GM10847 (cell line): ENCODE measurements around the gene SLC45A1.

ENCODE experiments used
- POLR2A ChIP-seq: IDR thresholded peaks from 2 replicates; pipeline ENCODE4 v1.6.1; 2011; ENCODE audit not compliant: insufficient read length; ENCODE audit errors: extremely low read depth

Gene SLC45A1

GRCh38 chr1:8302081-8302956 lies 15.6 kb upstream of the SLC45A1 start:
- no peak for TF ChIP-seq POLR2A

GRCh38 chr1:8303141-8303540 lies 14.8 kb upstream of the SLC45A1 start:
- TF ChIP-seq POLR2A, result no peak

DNA sequence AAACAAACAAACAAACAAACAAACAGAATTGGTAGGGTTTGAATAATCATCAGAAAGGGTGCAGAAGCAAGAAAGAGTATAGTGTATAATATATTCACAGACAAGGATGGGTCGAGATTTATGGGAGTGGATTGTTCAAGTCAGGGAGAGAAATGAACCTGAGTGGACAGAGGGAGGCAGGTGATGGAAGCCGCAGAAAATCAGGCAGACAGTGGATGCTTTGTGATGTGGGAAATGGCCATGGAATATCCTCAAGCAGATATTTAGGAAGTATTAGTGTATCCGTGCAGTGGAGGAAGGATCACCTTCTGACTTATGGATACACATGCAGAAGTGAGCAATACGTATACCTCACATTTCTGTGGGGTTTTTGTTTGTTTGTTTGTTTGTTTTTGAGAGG lies 14.0 kb upstream of the SLC45A1 start:
- TF ChIP-seq POLR2A, result no peak

- TF ChIP-seq POLR2A, result no peak
These were observed 10.3 kb upstream of the SLC45A1 start for GRCh38 chr1:8307628-8308027.

DNA sequence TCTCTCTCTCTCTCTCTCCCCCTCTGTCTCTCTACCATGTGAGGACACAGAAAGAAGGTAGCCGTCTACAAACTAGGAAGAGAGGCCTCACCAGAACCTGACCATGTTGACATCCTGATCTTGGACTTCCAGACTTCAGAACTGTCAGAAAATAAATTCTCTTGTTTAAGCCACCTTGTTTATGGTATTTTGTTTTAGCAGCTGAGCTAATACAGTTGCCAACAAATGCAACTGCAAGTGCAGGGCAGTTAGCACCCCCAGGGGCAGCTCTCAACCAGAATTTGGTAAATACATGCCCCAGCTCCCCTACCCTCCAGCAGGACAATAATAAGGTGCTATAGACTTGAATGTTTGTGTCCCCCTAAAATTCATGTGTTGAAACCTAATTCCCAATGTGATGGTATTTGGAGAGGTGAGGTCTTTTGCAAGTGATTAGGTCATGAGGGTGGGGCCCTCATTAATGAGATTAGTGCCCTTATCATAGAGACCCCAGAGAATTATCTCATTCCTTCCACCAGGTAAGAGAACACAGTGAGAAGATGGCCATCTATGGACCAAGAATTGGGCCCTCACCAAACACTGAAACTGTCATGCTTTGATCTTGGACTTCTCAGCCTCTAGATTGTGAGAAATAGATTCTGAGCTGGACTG lies 6.7 kb upstream of the SLC45A1 start:
- TF ChIP-seq POLR2A, result no peak

DNA sequence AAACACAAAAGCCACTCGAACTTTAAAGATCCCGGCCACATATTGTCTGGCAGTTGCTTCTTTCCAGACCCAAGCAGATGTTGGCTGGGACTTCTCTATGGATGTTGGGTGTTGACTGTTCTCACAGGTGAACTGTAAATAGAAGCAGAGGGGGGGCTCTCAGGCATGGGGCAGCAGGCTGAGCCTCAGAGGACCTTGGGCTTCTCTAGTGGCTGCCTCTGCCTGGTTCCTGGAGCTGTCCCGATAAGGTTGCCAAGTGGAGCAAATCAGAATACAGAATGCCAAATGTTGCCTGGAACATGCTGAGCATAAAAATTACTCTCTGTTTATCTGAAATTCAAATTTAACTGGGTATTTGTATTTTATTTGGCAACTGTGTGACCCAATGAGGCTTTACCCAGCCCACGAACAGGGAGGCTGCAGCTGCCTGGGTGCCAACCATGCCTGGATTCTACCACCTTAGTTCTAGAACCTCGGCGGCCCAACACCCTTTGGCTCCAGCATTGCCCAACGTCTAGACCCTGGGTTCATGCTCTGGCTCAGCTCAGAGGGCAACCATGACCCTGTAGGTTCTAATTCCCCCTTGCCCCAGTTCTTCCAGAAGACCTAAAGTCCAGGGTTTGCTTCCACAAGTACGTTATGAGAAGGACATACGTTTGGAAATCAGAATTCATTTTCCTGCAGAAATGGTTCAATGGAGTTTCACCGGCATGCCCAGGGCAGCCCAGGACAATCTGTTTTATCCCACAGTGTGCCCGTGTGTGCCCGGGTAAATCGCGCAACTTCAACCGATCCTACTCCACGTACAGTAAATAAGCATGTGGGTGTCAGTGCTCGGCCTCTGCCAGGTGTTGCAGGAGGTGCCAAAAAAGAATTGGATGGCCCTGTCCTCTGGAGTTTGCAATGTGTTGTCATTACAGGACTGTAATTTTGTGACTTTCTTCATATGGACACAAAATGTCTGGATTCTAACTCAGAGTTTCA lies 5.4 kb upstream of the SLC45A1 start:
- TF ChIP-seq POLR2A, result no peak

- TF ChIP-seq POLR2A, result no peak
These were observed 4.7 kb upstream of the SLC45A1 start for GRCh38 chr1:8313231-8313630.

DNA sequence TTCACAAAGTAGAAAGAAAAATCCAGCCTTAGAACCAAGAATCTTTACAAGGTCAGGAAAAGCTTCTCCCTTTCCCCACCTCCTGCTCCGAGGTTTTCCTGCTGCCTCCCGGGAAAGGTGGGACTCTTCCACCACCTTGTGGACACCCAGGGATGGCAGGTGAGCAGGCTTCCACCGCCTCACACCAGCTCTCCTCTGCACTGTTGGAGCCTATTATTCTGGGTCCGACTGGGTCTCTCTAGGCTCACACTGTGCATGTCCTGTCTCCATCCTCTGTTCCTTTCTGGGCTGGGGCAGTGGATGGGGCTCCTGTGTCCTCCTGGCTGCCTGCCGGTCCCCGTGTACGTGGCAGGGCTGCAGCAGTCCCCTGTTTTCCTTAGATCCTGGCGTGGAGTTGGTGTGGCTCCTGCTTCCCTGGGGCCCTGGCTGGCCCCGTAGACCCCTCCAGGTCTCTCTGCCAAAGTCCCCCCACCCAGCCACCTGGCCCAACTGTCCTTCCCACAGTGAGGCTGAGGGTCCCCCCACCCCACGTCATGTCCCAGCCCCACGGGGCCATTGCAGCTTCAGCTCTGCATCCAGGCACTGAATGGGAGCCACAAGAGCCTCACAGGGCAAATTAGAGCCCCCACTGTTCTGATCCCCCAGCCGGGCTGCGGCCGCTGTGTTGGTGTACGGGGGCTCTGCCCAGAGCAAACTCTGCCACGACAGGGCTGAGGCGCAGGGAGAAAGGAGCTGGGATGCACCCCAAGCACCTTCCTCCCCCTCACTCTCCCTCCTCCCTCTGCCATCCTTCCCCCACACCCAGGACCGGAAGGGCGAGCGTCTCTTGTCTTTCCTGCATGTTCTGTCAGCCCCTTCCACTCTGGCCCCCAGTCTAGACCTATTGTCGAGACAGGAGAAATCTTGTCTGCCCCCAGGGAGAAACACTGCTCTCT lies 3.3 kb upstream of the SLC45A1 start:
- no peak for TF ChIP-seq POLR2A

GRCh38 chr1:8315573-8316475 lies 2.1 kb upstream of the SLC45A1 start:
- no peak for TF ChIP-seq POLR2A

DNA sequence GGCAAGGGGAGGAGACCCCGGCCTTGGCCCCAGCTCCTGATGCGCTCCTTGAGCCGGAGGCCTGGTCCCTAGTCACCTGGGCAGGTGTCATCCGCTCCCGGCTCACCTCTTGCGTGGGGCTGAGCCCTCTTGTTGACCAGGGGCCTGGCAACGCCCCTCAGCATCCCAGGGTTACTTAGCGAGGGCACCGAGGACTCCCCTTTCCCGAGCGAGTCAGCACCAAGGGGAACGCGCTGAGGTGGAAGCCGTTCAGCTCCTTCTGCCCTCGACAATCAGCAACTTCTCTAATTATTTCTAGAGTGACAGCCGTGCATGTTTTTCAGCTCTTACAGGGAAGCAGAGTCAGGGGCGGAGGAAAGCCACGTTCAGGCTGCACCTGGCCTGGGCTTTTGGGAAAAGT lies 522 bp downstream of the SLC45A1 start:
- TF ChIP-seq POLR2A, result no peak

GRCh38 chr1:8321612-8322011 lies 3.7 kb downstream of the SLC45A1 start:
- no peak for TF ChIP-seq POLR2A

DNA sequence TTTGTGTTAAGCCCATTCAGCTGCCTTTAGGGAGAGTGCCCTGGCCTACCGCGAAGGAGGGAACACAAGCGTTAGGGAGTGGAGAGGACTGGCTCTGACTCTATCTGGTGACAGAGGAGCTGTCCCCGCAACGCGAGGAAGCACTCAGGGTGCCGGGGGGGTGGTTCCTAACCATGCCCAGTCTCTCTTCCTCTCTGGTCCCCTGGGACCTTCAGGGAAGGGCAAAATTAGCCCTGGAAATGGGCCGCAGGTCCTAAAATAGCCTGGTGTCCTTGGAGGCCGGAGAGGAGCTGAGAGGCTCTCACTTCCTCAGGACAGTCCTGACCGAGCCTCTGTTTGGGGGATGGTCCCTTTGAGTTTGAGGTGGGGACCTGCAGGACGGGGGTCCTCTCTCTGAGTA lies 5.8 kb downstream of the SLC45A1 start:
- TF ChIP-seq POLR2A, result no peak

DNA sequence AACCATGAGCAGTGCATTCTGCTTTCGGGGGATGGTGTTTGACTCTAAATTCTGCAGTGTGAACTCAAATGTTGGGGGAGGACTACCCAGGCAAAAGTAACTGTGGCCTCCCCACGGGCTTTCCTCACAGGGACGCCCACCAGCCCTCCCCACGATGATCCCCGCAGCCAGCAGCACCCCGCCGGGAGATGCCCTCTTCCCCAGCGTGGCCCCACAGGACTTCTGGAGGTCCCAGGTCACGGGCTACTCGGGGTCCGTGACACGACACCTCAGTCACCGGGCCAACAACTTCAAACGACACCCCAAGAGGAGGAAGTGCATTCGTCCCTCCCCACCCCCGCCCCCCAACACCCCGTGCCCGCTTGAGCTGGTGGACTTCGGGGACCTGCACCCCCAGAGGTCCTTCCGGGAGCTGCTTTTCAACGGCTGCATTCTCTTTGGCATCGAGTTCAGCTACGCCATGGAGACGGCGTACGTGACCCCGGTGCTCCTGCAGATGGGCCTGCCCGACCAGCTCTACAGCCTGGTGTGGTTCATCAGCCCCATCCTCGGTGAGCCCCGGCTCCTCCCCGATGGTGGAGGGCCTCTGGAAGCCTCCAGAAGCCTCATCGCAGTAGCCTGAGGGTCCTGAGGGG lies 6.4 kb downstream of the SLC45A1 start:
- TF ChIP-seq POLR2A, result no peak
